Measurements from ENCODE around the gene TBXA2R. TPM values are rescaled to one million over a fixed set of nuclear protein-coding genes. Genes with fewer than 3 reads are reported as not detected.

TBXA2R gene
- total and polyA plus RNA-seq, 4 donors, result 1.7 to 6.0 (median 5.4) TPM

GRCh38 chr19:3626473-3627350 is 20.0 kb upstream of the TBXA2R start, which contains the start of gene CACTIN:
CACTIN (minus strand) TSS chr19:3626790; CDS start chr19:3626762, 28 bp downstream.
- no peak for TF ChIP-seq FOXA2 (IDR thresholded peaks at IDR 0.05)
- TF ChIP-seq HNF4G (IDR thresholded peaks at IDR 0.05), result no peak
- TF ChIP-seq CTCF (IDR thresholded peaks at IDR 0.05; ENCODE audit: low read depth, low read length, missing input control), result no peak
- peak; percentile 97 for TF ChIP-seq SP1 (IDR thresholded peaks at IDR 0.05)
- peak; percentile 60 to 68 for TF ChIP-seq RXRA (IDR thresholded peaks at IDR 0.05)
- TF ChIP-seq HNF4A (conservative IDR thresholded peaks at IDR 0.05), result peak; percentile 58 to 65
- no peak for TF ChIP-seq ZBTB33 (IDR thresholded peaks at IDR 0.05)
- peak in 1 of 2 donors; percentile 7 for TF ChIP-seq RAD21 (IDR thresholded peaks at IDR 0.05)
- TF ChIP-seq MAX (IDR thresholded peaks at IDR 0.05), result peak; percentile 92
- peak in 1 of 2 donors; percentile 24 for TF ChIP-seq JUND (IDR thresholded peaks at IDR 0.05)
- TF ChIP-seq TAF1 (conservative IDR thresholded peaks at IDR 0.05), result no peak
- peak; percentile 41 for TF ChIP-seq NR2F2 (IDR thresholded peaks at IDR 0.05)
- TF ChIP-seq REST (IDR thresholded peaks at IDR 0.05), result peak; percentile 63
- peak in 1 of 2 donors; percentile 76 for TF ChIP-seq GABPA (IDR thresholded peaks at IDR 0.05 in 1 of 2, conservative IDR thresholded peaks at IDR 0.05 in 1 of 2)
- TF ChIP-seq YY1 (IDR thresholded peaks at IDR 0.05), result peak; percentile 74
- TF ChIP-seq FOXA1 (IDR thresholded peaks at IDR 0.05), result peak; percentile 57
- TF ChIP-seq EGR1 (IDR thresholded peaks at IDR 0.05; ENCODE audit: low read depth in 2 of 2), result peak in 1 of 2 donors; percentile 72
- no peak for TF ChIP-seq ATF3 (IDR thresholded peaks at IDR 0.05)
- H3K4me1 ChIP-seq (ENCODE audit: control insufficient read depth in 4 of 4, insufficient read depth in 4 of 4, low read length in 3 of 4), result peaks cover 4 to 32% (median 21%) of the 10 kb centered on the region in 4 donors
- peak within 1 kb of the TSS; percentile 95 to 98 for H3K27ac ChIP-seq (ENCODE audit: low read depth in 1 of 2, low read length in 2 of 2)
- no peaks in the 10 kb centered on the region for H3K27me3 ChIP-seq (ENCODE audit: control insufficient read depth in 4 of 4, insufficient read depth in 4 of 4, low read length in 3 of 4)
- peak within 1 kb of the TSS; percentile 73 to 80 for H3K9ac ChIP-seq (ENCODE audit: low read depth in 1 of 2, low read length in 2 of 2)
- DNase-seq (ENCODE audit: low spot score), result peak; percentile 98
- H3K36me3 ChIP-seq (ENCODE audit: control insufficient read depth in 4 of 4, insufficient read depth in 3 of 4, low read depth in 1 of 4, low read length in 3 of 4), result peaks cover 0 to 20% (median 4%) of the 10 kb centered on the region in 4 donors
- under 1% methylated on average over 80 of the region's 80 CpGs for WGBS
- peak within 1 kb of the TSS; percentile 89 to 100 (median 93) for H3K4me3 ChIP-seq (ENCODE audit: low read depth in 1 of 3, low read length in 3 of 3)
- no peaks in the 10 kb centered on the region for H3K9me3 ChIP-seq (ENCODE audit: control insufficient read depth in 4 of 4, low read length in 3 of 4)

Data from liver (tissue), 9 donors.